T-helper 2 cell treated with Interferon-gamma antibody and Interleukin-4, amounts not matched to agents 100 ng/mL and 5 ng/mL, for 36 hours (primary cell): ENCODE measurements around the gene CTXND2. TPM values are rescaled to one million over a fixed set of nuclear protein-coding genes. Genes with fewer than 3 reads are reported as not detected.

Source experiments
- intact Hi-C: fragments of 100-400 bp; cut with micrococcal nuclease; formaldehyde crosslinking; loops from one replicate; pipeline ENCODE4 v1.15.1; 2023
- total RNA-seq: library from RNA; stranded (reverse); gene quantifications from 2 replicates; pipeline ENCODE4 v1.2.3, GENCODE V29; 2022

CTXND2 gene
- total RNA-seq, 1 donor from 2014 or later: not detected

DNA sequence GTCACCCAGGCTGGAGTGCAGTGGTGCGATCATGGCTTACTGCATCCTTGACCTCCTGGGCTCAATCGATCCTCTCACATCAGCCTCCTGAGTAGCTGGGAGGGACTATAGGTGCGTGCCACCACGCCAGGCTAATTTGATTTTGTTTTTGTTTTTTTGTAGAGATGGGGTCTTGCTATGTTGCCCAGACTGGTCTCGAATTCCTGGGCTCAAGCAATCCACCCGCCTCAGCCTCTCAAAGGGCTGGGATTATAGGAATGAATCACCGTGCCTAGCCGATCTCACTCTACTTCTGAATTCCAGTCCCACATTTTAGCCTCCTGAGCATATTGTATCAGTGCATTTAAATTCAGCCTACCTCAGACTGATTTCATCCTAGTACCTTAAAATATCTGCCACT is 1.8 kb downstream of the CTXND2 start:
- intact Hi-C loops: no loop called here

GRCh38 chr1:150890033-150890416 is 3.1 kb downstream of the CTXND2 start:
- intact Hi-C loops: loop anchor here (2.0 to 10.0 kb wide), 3 partner anchors 13 to 125 kb away; partner anchors contain the start of genes ARNT, CTSS and SETDB1

- intact Hi-C loops: loop anchor here (10.0 kb wide), 1 partner anchor 129 kb away; the partner anchor contains the start of gene CTSS
These were observed 6.5 kb downstream of the CTXND2 start for GRCh38 chr1:150893336-150893913.

- intact Hi-C loops: loop anchor here (10.0 kb wide), 1 partner anchor 131 kb away; the partner anchor contains the start of gene CTSS
These were observed 8.7 kb downstream of the CTXND2 start for GRCh38 chr1:150895618-150896017.

- intact Hi-C loops: loop anchor here (10.0 kb wide), 1 partner anchor 135 kb away; the partner anchor contains the start of gene CTSS
These were observed 12.9 kb downstream of the CTXND2 start for GRCh38 chr1:150899795-150900194.

GRCh38 chr1:150902346-150902745 is 15.4 kb downstream of the CTXND2 start:
- intact Hi-C loops: no loop called here

- intact Hi-C loops: no loop called here
These were observed 15.8 kb downstream of the CTXND2 start for GRCh38 chr1:150902751-150903150.

DNA sequence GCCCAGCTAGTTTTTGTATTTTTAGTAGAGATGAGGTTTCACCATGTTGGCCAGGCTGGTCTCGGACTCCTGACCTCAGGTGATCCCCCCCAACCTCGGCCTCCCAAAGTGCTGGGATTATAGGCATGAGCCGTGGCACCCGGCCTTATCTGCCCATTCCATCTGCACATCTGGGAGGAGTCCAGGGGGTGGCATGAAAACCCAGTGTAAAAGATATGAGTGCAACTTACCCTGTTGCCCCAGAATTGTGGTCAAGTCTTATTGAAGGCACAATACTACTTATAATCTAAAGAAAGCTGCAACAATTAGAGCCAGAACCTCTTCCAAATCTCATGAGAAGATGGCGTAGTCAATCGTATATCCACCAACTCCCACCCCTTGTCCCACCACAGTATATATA is 18.4 kb downstream of the CTXND2 start:
- intact Hi-C loops: no loop called here

- intact Hi-C loops: no loop called here
These were observed 19.4 kb downstream of the CTXND2 start for GRCh38 chr1:150906329-150906728.

GRCh38 chr1:150906813-150907212 is 19.9 kb downstream of the CTXND2 start:
- intact Hi-C loops: no loop called here

GRCh38 chr1:150909585-150910180 is 22.7 kb downstream of the CTXND2 start:
- intact Hi-C loops: no loop called here

GRCh38 chr1:150912623-150913022 is 25.7 kb downstream of the CTXND2 start:
- intact Hi-C loops: no loop called here

DNA sequence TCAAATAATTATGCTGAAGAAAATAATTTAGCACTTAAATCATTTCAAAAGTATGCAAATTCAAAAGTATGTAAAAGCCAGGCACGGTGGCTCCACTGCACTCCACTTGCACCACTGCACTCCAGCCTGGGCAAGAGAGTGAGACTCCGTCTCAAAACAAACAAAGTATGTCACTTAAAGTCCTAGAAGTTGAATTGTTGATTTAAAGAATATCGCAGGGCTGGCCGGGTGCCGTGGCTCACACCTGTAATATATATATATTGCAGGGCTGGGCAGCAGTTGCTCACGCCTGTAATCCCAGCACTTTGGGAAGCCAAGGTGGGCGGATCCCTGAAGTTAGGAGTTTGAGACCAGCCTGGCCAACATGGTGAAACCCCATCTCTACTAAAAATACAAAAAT is 30.5 kb downstream of the CTXND2 start:
- intact Hi-C loops: no loop called here

DNA sequence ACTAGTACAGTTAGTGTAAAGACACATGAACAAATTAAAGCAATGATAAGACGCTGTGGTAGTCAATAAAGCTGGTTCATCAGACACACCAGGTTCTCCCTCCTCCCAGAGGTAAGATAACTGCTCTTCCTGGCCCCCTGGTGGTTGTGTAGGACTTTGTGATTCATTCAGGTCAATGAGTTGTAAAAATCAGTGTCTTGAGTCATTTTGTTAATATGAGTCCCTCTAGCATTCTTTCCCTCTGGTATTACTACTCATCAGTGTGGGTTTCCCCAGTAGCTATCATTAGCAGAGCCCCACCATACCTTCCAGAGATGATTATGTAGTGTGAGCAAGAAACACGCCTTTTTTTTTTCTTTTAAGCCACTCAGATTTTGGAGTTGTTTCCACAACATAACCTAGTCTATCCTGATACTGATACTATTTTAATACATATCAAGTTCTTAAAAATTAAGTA is 35.6 kb downstream of the CTXND2 start:
- intact Hi-C loops: loop anchor here (5.0 to 10.0 kb wide), 3 partner anchors 78 to 298 kb away; partner anchors contain the start of genes CTSS and ENSA

DNA sequence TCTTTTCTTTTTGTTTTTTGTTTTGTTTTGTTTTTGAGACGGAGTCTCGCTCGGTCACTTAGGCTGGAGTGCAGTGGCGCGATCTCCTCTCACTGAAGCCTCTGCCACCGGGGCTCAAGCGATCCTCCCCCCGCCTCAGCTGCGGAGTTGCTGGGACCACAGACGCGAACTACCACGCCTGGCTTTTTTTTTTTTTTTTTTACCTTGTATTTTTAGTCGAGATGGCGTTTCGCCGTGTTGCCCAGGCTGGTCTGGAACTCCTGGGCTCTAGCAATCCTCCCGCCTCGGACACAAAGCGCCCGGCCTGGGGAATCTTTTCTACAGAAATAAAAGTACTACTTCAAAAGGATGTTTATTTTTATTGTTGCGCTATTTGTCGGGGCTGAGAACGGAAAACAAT is 38.1 kb downstream of the CTXND2 start:
- intact Hi-C loops: loop anchor here (5.0 to 10.0 kb wide), 4 partner anchors 52 to 300 kb away; partner anchors contain the start of genes ENSA and GOLPH3L

DNA sequence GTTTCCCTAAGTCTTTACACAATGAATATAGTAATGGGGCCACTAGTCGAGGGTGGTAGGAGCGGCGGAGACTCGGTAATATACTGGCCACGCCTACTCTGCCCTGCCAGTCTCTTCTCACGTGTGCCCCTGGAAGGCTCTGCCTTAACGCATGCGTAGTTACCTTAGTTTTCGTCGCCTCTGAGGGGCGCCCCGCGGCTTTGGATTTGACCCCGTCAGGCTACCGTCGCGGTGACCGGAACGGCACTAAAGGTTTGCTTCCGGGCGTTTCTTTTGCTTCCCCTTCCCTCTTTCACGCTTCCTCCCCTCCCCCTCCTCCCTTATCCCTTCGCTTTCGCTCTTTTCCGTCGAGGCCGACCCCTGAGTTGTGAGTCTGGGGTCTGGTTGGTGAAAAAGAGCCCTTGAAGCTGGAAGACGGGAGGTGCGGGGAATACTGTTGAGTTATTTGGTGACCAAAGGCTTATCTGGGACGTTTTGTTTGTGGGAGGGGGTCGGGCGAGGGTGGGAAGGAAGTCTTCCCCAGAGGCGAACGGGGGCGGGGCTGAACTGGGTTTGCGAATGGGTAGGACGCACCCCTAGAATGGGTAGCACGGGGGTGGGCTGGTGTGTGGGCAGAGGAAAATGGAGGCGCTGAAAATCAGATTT is 39.3 kb downstream of the CTXND2 start, which contains the start of gene SETDB1:
TSS of gene SETDB1 (plus strand) at position 267 of the 645 bp plus-strand sequence. CDS start 1,352 bp downstream, outside the sequence.
- intact Hi-C loops: loop anchor here (1.0 to 10.0 kb wide), 7 partner anchors 35 to 365 kb away; partner anchors contain the start of genes ARNT, ENSA and GOLPH3L

DNA sequence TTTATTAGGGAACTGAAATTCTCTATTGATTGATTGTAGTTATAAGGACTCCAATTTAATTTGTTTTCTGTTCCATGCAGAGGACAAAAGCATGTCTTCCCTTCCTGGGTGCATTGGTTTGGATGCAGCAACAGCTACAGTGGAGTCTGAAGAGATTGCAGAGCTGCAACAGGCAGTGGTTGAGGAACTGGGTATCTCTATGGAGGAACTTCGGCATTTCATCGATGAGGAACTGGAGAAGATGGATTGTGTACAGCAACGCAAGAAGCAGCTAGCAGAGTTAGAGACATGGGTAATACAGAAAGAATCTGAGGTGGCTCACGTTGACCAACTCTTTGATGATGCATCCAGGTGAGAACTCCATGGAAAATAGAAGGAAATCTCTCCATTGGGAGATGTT is 40.7 kb downstream of the CTXND2 start:
- intact Hi-C loops: loop anchor here (2.0 to 10.0 kb wide), 6 partner anchors 37 to 367 kb away; partner anchors contain the start of genes ENSA and GOLPH3L

DNA sequence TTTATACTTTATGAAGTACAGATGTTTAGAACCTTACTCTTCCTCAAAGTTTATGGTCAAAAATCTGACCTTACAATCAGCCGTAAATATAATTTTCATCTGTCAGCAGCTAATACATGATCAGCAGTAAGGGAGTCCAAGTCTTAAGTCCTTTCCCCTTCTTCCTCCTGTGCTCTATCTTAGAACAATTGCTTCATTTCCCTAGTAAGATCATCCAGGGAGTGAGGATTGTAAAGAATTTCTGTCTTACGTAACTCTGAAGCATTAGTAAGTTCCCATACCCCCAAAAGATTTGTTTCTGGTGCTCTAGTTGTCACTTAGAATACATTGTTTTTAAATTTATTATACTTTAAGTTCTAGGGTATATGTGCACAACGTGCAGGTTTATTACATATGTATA is 41.4 kb downstream of the CTXND2 start:
- intact Hi-C loops: loop anchor here (5.0 to 10.0 kb wide), 4 partner anchors 49 to 303 kb away; partner anchors contain the start of genes ENSA and GOLPH3L

GRCh38 chr1:150928775-150929174 is 41.8 kb downstream of the CTXND2 start:
- intact Hi-C loops: loop anchor here (5.0 to 10.0 kb wide), 4 partner anchors 49 to 304 kb away; partner anchors contain the start of genes ENSA and GOLPH3L

GRCh38 chr1:150931773-150932172 is 44.8 kb downstream of the CTXND2 start:
- intact Hi-C loops: no loop called here

DNA sequence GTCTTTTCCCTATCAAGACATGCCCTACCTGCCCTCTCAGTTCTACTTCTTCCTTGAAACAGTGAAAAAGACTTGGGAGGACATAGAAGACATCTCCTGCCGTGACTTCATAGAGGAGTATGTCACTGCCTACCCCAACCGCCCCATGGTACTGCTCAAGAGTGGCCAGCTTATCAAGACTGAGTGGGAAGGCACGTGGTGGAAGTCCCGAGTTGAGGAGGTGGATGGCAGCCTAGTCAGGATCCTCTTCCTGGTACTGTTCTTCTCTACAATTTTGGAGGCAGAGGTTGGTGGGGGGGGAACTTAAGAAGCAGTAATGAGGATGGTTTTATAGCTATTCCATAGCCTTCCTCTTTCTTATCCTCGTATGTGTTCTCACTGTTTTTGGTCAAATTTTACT is 57.9 kb downstream of the CTXND2 start:
- intact Hi-C loops: no loop called here

DNA sequence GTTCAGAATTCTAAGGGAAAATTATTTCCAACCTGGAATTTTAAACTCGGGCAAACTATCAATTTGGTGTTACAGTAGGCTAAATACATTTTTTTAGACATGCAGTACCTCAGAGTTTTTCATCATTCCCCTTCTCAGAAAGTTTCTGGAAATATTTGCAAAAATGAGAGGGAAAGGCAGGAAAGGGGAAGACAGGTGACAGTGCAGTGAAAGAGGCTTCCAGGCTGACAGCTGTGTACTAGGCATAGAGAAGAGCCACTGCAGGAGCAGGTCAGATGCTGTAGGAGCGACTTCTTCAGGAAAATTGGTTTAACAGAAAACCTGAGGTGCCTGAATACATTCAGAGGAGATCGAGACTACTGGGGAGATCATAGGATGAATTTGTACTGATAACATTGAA is 67.8 kb downstream of the CTXND2 start:
- intact Hi-C loops: no loop called here
